Inflammatory macrophage treated with lipopolysaccharide for 1 hour (primary cell): Measurements from ENCODE around the gene OR5D14.

Source experiments
- DNase-seq, 2 donors: peaks; one replicate each; pipeline ENCODE4 v3.0.0-alpha.2; 2020 to 2022

OR5D14 gene

DNA sequence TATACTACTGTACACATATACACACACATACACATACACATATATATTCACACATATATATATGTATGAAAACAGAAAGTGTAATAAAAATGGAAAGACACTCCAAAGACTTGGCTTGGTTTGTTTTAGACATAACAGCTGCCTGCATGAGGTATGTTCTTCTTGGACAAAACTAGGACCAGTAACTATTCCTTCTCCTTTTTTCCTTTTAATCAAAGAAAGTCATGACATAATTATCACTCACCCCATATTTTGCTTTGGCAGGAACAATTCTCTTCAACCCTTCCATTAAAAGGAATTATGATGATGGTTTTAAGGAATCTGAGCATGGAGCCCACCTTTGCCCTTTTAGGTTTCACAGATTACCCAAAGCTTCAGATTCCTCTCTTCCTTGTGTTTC, at the start of gene OR5D14:
Gene OR5D14, plus strand, starts transcription at position 301 of the 400 bp plus-strand sequence. Its CDS starts 0 bp downstream, at position 301.
- DNase-seq: no peak

DNA sequence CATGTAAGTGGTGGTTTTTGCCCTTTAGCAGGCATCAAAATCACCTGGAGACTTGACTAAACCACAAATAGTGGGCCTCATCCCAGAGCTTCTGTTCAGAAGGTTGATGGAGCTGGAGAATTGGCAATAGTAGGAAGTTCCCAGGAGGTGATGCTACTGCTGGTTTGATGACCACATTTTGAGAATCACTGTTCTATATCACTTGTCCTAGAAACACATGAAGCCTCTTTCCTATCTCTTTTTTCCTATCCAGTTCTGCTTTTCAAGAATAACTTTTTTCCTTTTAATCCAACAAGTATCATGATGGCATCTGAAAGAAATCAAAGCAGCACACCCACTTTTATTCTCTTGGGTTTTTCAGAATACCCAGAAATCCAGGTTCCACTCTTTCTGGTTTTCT, 22.2 kb upstream of the OR5D14 start, which contains the start of gene OR5D13:
Gene OR5D13, plus strand, starts transcription at position 301 of the 400 bp plus-strand sequence. Its CDS starts 0 bp downstream, at position 301.
- DNase-seq: no peak

GRCh38 chr11:55791606-55792005, 3.8 kb upstream of the OR5D14 start:
- DNase-seq: no peak

DNA sequence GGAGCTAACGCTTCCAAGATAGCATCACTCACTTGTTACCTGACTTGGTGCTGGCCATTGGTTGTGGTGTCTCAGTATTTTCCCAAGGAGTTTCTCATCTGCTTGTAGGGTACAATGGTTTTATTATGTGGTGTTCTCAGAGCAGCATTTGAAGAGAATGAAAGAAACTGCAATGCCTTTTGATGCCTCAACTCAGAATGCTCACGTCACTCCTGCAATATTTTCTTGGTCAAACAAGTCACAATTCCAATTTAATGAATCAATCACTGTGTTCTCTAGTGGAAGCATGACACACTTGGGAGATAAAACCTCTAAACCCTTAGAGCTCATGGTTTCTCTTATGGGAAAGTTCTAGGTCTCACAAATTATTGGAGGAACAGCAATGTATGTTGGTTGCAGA, 2.0 kb upstream of the OR5D14 start:
- no peak for DNase-seq

DNA sequence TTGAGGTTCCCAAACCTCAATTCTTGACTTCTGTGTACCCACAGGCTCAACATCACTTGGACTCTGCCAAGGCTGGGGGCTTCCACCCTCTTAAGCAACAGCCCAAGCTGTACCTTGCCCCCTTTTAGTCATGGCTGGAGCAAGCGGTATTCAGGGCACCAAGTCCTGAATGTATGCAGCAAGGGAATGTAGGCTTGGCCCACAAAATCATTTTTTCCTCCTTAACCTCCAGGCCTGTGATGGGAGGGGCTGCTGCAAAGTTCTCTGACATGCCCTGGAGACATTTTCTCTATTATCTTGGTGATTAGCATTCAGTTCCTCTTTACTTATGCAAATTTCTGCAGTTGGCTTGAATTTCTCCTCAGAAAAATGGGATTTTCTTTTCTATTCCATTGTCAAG, 10.9 kb downstream of the OR5D14 start:
- DNase-seq: no peak

DNA sequence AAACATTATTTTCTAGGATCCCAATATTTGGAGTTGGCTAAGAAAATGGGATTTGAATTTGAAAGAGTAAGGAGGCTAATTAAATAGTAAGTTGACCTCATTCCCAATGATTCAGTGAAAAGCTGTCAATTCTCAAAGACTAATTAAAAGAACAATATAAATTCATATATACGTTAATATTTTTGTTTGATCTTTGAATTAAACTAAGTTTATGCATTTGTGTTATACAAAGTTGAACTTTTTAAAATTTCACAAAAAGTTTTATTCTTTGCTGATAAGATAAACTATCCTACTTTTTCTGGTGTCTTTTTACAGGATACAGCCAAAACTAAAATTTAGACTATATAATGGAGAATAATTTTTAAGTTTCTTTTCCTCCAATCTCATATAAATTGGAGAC, 15.7 kb downstream of the OR5D14 start, which contains the start of gene OR5L1:
Gene OR5L1, plus strand, starts transcription at position 301 of the 400 bp plus-strand sequence. CDS start 100 bp downstream, outside the sequence.
- no peak for DNase-seq

DNA sequence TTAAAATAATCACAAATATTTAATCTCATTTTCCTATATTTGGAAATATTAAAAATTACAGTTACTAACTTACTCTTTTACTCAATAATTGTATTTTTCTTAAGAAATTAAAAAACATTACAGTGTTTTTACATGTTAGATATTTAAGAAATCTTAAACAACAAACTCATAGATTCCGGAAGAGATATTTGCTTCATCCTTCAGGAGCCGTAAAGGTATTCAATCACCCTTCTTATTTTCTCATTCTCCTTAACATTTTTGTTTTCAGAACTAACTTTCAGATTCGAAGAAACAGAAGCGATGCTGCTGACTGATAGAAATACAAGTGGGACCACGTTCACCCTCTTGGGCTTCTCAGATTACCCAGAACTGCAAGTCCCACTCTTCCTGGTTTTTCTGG, 24.0 kb downstream of the OR5D14 start, which contains the start of gene OR5D18:
Gene OR5D18, plus strand, starts transcription at position 301 of the 400 bp plus-strand sequence. Its CDS starts 0 bp downstream, at position 301.
- no peak for DNase-seq

GRCh38 chr11:55826919-55827318, 31.6 kb downstream of the OR5D14 start, which contains the start of gene OR5L2:
Gene OR5L2, plus strand, starts transcription at chr11:55827219. Its CDS starts 0 bp downstream, at chr11:55827219.
- DNase-seq: no peak

DNA sequence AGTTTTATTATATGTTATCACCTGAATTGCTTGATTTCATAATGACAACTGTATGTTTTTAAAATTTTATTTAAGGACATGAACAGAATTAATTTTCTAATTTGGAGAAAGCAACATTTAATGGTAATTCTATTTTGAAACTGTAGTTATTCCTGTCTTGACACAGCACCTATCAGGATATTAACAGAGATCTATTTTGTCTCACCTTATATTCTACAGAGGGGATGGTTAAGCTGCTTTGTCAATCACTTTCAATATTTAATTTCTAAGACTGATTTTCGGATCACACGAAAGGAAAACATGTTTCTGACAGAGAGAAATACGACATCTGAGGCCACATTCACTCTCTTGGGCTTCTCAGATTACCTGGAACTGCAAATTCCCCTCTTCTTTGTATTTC, 43.1 kb downstream of the OR5D14 start, which contains the start of gene OR5D16:
Gene OR5D16, plus strand, starts transcription at position 301 of the 400 bp plus-strand sequence. Its CDS starts 0 bp downstream, at position 301.
- DNase-seq: no peak
